Tibial nerve (tissue), 4 donors: ENCODE measurements around the gene TMEM178B. TPM values are rescaled to one million over a fixed set of nuclear protein-coding genes. Genes with fewer than 3 reads are reported as not detected.

Experiments used
- DNase-seq, 2 donors: peaks; one replicate each; pipeline ENCODE4 v3.0.0-alpha.2; 2019; ENCODE audit warnings: low spot score in 2 of 2
- H3K27ac ChIP-seq, 4 donors: fragments of 200-600 bp; sonication (generic) in 3 of 4; one replicate each; pipeline ENCODE4 v1.5.1; 2017 to 2019; ENCODE audit warnings: mild to moderate bottlenecking in 1 of 4
- H3K27me3 ChIP-seq, 2 donors: fragments of 200-600 bp; sonication (generic) in 1 of 2; one replicate each; pipeline versions ENCODE4 v1.5.1 to v1.6.0; 2017 to 2019
- H3K36me3 ChIP-seq, 3 donors: fragments of 200-600 bp; sonication (generic); one replicate each; pipeline ENCODE4 v1.5.1; 2018 to 2019
- H3K4me1 ChIP-seq, 4 donors: fragments of 200-600 bp; sonication (generic) in 3 of 4; one replicate each; pipeline ENCODE4 v1.5.1; 2017 to 2019
- H3K4me3 ChIP-seq, 4 donors: fragments of 200-600 bp; sonication (generic) in 3 of 4; one replicate each; pipeline ENCODE4 v1.5.1; 2017 to 2019; ENCODE audit warnings: mild to moderate bottlenecking in 1 of 4, moderate library complexity in 1 of 4
- H3K9me3 ChIP-seq, 4 donors: fragments of 200-600 bp; sonication (generic) in 3 of 4; one replicate each; pipeline ENCODE4 v1.5.1; 2017 to 2019
- EP300 ChIP-seq, 2 donors: sonication (generic); formaldehyde crosslinking; IDR thresholded peaks; one replicate each; pipeline ENCODE4 v1.6.1; 2017; ENCODE audit warnings: antibody characterized with exemption in 2 of 2, mild to moderate bottlenecking in 1 of 2
- POLR2A ChIP-seq, 2 donors: fragments of 450-650 bp; IDR thresholded peaks; one replicate each; pipeline ENCODE4 v1.6.1; 2017; ENCODE audit warnings: antibody characterized with exemption in 2 of 2, mild to moderate bottlenecking in 2 of 2, moderate library complexity in 2 of 2
- WGBS, 2 donors: methylation state at CpG; one replicate each; pipeline ENCODE4 v1.1.5; 2018; 5-methylcytosine and 5-hydroxymethylcytosine counted together
- total RNA-seq, 4 donors: library from RNA; depleted of rRNA; stranded (reverse); fragments of >200 nt; gene quantifications; one replicate each; pipeline ENCODE4 v1.1.0, GENCODE V29; 2016
- TF ChIP-seq, protein P1 (sequence below), 5 experiments: fragments of 200-600 bp in 3 of 5; fragments of 450-650 bp in 2 of 5; sonication (generic) in 3 of 5; IDR thresholded peaks; one replicate each; pipeline ENCODE4 v1.5.1; 2016 to 2019; ENCODE audit warnings: antibody characterized with exemption in 5 of 5, mild to moderate bottlenecking in 3 of 5, moderate library complexity in 2 of 5

TMEM178B gene
- total RNA-seq, 4 donors from 2014 or later: 0.30 to 0.78 (median 0.53) TPM

- WGBS, 2 donors: 59 to 60% methylated on average over 3 of the region's 3 CpGs
- H3K4me1 ChIP-seq: no peaks in the 10 kb centered on the region
- no peak for DNase-seq
- H3K36me3 ChIP-seq: no peaks in the 10 kb centered on the region
- no peak overlapping the region for H3K4me3 ChIP-seq
- TF ChIP-seq, protein P1, sequence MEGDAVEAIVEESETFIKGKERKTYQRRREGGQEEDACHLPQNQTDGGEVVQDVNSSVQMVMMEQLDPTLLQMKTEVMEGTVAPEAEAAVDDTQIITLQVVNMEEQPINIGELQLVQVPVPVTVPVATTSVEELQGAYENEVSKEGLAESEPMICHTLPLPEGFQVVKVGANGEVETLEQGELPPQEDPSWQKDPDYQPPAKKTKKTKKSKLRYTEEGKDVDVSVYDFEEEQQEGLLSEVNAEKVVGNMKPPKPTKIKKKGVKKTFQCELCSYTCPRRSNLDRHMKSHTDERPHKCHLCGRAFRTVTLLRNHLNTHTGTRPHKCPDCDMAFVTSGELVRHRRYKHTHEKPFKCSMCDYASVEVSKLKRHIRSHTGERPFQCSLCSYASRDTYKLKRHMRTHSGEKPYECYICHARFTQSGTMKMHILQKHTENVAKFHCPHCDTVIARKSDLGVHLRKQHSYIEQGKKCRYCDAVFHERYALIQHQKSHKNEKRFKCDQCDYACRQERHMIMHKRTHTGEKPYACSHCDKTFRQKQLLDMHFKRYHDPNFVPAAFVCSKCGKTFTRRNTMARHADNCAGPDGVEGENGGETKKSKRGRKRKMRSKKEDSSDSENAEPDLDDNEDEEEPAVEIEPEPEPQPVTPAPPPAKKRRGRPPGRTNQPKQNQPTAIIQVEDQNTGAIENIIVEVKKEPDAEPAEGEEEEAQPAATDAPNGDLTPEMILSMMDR (IDR thresholded peaks at IDR 0.05): no peak
- no peak for TF ChIP-seq EP300 (IDR thresholded peaks at IDR 0.05)
- H3K27ac ChIP-seq: no peak overlapping the region
- H3K9me3 ChIP-seq: no peaks in the 10 kb centered on the region
- no peaks in the 10 kb centered on the region for H3K27me3 ChIP-seq
Observed at GRCh38 chr7:141286522-141286921, 212.7 kb downstream of the TMEM178B start.

- WGBS, 2 donors: 40 to 44% methylated on average over 5 of the region's 5 CpGs
- Histone ChIP-seq H3K36me3 (no peaks in the 10 kb centered on the region), H3K4me1 (no peaks in the 10 kb centered on the region), H3K27me3 (no peaks in the 10 kb centered on the region), H3K9me3 (no peaks in the 10 kb centered on the region), H3K27ac (no peak overlapping the region), H3K4me3 (no peak overlapping the region)
- DNase-seq: no peak
- TF ChIP-seq POLR2A (IDR thresholded peaks at IDR 0.05) (no peak), EP300 (IDR thresholded peaks at IDR 0.05) (no peak)
- TF ChIP-seq, protein P1 (IDR thresholded peaks at IDR 0.05): no peak
Observed at GRCh38 chr7:141287936-141288335, 214.1 kb downstream of the TMEM178B start.

DNA sequence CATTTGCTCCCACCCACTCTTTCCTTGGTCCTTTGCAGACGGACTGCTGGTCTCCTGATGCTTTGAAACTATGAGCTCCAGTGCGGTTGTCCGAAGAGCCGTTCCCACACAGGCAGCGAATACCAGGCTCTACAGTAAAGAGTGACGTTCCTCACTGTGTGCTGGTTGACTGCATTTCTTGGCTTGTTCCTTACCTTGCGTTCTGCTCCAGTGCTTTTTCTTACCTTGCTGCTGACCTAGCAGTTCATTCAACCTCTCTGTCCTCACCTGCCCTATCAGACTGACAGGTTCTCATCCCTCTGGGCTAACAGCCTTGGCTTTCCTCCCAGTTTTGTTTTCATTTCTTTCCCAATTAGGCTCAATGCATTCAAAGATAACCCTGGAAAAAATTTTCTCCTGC, 214.8 kb downstream of the TMEM178B start:
- Histone ChIP-seq H3K4me1 (no peaks in the 10 kb centered on the region), H3K27me3 (no peaks in the 10 kb centered on the region), H3K36me3 (no peaks in the 10 kb centered on the region), H3K9me3 (no peaks in the 10 kb centered on the region), H3K27ac (no peak overlapping the region), H3K4me3 (no peak overlapping the region)
- TF ChIP-seq, protein P1 (IDR thresholded peaks at IDR 0.05): no peak
- TF ChIP-seq POLR2A (IDR thresholded peaks at IDR 0.05) (no peak), EP300 (IDR thresholded peaks at IDR 0.05) (no peak)
- no peak for DNase-seq
- WGBS, 2 donors: 82 to 86% methylated on average over 7 of the region's 7 CpGs

DNA sequence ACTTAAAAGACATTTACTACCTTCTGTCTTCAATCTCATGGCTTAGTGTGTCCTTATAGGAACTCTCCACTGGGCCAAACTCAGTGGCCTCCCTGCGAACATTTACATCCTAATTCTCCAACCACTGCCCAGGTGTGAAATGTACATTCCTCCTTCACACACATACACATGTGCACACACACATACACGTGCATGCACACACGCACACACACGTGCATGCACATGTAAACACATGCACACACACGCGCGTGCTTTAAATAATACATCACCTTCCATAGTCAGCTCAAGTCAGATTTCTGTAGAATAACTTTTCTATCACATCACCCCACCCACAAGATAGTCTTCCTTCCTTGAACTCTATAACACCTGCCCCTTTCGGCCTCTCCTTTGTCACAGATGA, 216.5 kb downstream of the TMEM178B start:
- Histone ChIP-seq H3K27ac (no peak overlapping the region), H3K36me3 (no peaks in the 10 kb centered on the region), H3K27me3 (no peaks in the 10 kb centered on the region), H3K4me3 (no peak overlapping the region), H3K9me3 (no peaks in the 10 kb centered on the region), H3K4me1 (no peaks in the 10 kb centered on the region)
- DNase-seq: no peak
- TF ChIP-seq POLR2A (IDR thresholded peaks at IDR 0.05) (no peak), EP300 (IDR thresholded peaks at IDR 0.05) (no peak)
- TF ChIP-seq, protein P1 (IDR thresholded peaks at IDR 0.05): no peak
- WGBS, 2 donors: 94% methylated on average over 8 of the region's 8 CpGs

- Histone ChIP-seq H3K4me3 (no peak overlapping the region), H3K27me3 (no peaks in the 10 kb centered on the region), H3K4me1 (no peaks in the 10 kb centered on the region), H3K9me3 (no peaks in the 10 kb centered on the region), H3K36me3 (no peaks in the 10 kb centered on the region), H3K27ac (no peak overlapping the region)
- DNase-seq: no peak
- TF ChIP-seq, protein P1 (IDR thresholded peaks at IDR 0.05): no peak
- TF ChIP-seq POLR2A (IDR thresholded peaks at IDR 0.05) (no peak), EP300 (IDR thresholded peaks at IDR 0.05) (no peak)
- 58 to 74% methylated on average over 7 of the region's 7 CpGs for WGBS, 2 donors
Observed at GRCh38 chr7:141290973-141291372, 217.1 kb downstream of the TMEM178B start.
